ENCODE results near the gene PDE6B.

DNA sequence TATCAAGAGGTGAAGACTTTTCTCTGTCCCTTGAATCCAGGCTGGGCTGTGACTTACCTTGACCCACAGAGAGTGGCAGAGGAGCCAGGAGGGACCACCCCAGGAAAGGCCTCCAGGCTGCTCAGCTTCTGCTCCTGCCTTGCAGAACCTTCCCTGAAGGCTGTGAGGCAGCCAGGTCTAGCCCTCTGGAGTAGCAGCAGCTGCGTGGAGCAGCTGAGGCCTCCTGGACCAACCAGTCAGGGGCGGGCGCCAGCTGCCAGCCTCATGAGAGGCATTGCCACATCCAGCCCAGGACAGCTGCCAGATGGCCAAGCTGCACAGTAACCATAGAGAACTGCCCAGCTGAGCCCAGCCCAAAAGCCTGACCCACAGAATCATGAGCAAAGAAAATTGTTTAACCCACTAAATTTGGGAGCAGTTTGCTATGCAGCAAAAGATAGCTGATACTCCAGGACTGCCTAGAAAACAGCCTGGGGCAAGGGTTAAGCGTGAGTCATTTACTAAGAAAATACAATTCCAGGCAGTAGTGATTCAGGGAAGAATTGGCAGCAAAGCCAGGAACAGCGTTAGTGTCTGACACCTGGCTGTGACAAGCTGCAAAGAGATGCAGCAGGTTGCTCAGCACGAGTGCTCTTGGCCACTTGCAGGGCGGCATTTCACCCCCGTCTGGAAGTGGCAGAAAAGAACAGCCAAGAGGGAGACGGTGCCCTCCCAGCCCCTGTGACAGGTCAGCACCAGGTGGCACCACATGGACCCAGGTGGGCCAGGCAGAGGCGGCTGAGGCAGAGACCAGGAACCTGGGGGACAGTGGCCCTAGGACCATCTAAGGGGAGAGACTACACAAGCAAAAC is 14.7 kb upstream of the PDE6B start:
- TF ChIP-seq, protein P1, sequence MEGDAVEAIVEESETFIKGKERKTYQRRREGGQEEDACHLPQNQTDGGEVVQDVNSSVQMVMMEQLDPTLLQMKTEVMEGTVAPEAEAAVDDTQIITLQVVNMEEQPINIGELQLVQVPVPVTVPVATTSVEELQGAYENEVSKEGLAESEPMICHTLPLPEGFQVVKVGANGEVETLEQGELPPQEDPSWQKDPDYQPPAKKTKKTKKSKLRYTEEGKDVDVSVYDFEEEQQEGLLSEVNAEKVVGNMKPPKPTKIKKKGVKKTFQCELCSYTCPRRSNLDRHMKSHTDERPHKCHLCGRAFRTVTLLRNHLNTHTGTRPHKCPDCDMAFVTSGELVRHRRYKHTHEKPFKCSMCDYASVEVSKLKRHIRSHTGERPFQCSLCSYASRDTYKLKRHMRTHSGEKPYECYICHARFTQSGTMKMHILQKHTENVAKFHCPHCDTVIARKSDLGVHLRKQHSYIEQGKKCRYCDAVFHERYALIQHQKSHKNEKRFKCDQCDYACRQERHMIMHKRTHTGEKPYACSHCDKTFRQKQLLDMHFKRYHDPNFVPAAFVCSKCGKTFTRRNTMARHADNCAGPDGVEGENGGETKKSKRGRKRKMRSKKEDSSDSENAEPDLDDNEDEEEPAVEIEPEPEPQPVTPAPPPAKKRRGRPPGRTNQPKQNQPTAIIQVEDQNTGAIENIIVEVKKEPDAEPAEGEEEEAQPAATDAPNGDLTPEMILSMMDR (IDR thresholded peaks at IDR 0.05 in 4 of 5, conservative IDR thresholded peaks at IDR 0.05 in 1 of 5), result no peak
- TF ChIP-seq POLR2A (IDR thresholded peaks at IDR 0.05), result no peak

Measured in gastrocnemius medialis (tissue), 4 donors.